Lung (tissue), 12 donors: ENCODE data around the gene ALAD. TPM values are rescaled to one million over a fixed set of nuclear protein-coding genes. Genes with fewer than 3 reads are reported as not detected.
A peak's percentile ranks its signal among the peaks of the same experiment; 100 is the strongest.

Source experiments
- ATAC-seq: fragments of 200-7000 bp; cut with Tn5 transposase; one replicate; pipeline ENCODE4 v1.9.1; 2020; ENCODE audit warnings: moderate number of reproducible peaks; ENCODE audit not compliant: insufficient read depth, low FRiP score
- DNase-seq, 3 donors: peaks; one replicate each; pipeline ENCODE4 v3.0.0-alpha.2; 2013 to 2017
- H3K27ac ChIP-seq, 2 donors: one replicate each; pipeline ENCODE4 v1.5.1; 2013; ENCODE audit warnings: mild to moderate bottlenecking in 2 of 2, moderate library complexity in 2 of 2, control low read depth in 1 of 2, inconsistent platforms in 1 of 2, low read depth in 1 of 2, low read length in 1 of 2
- H3K27me3 ChIP-seq, 3 donors: one replicate each; pipeline ENCODE4 v1.5.1; 2013; ENCODE audit warnings: low read length in 2 of 3; ENCODE audit not compliant: control insufficient read depth in 3 of 3, insufficient read depth in 3 of 3
- H3K36me3 ChIP-seq, 4 donors: one replicate each; pipeline ENCODE4 v1.5.1; 2013; ENCODE audit warnings: low read length in 4 of 4, mild to moderate bottlenecking in 1 of 4, moderate library complexity in 1 of 4; ENCODE audit not compliant: control insufficient read depth in 4 of 4, insufficient read depth in 4 of 4
- H3K4me1 ChIP-seq, 5 donors: one replicate each; pipeline ENCODE4 v1.5.1; 2013; ENCODE audit warnings: low read length in 5 of 5, mild to moderate bottlenecking in 2 of 5, moderate library complexity in 1 of 5; ENCODE audit not compliant: control insufficient read depth in 5 of 5, insufficient read depth in 5 of 5
- H3K4me3 ChIP-seq: one replicate; pipeline ENCODE4 v1.5.1; 2013; ENCODE audit warnings: mild to moderate bottlenecking, control low read depth, moderate library complexity
- H3K9ac ChIP-seq, 2 donors: one replicate each; pipeline ENCODE4 v1.5.1; 2013; ENCODE audit warnings: low read length in 2 of 2, control low read depth in 1 of 2; ENCODE audit not compliant: insufficient read depth in 1 of 2
- H3K9me3 ChIP-seq, 4 donors: one replicate each; pipeline ENCODE4 v1.5.1; 2013; ENCODE audit warnings: low read length in 3 of 4, mild to moderate bottlenecking in 1 of 4, moderate library complexity in 1 of 4; ENCODE audit not compliant: control insufficient read depth in 4 of 4, insufficient read depth in 3 of 4
- CTCF ChIP-seq: IDR thresholded peaks from 2 replicates; pipeline ENCODE4 v1.5.1; 2012; ENCODE audit warnings: mild to moderate bottlenecking; ENCODE audit errors: control extremely low read depth, extremely low read depth
- WGBS, 2 donors: extraction: QIAGEN DNeasy Blood & Tissue Kit; methylation state at CpG; one replicate each; pipeline ENCODE4 v1.1.7; 2013; 5-methylcytosine and 5-hydroxymethylcytosine counted together
- polyA plus RNA-seq, 2 donors: library from polyadenylated mRNA; stranded (reverse); fragments of 200-250 nt; gene quantifications; one replicate each; pipeline ENCODE4 v1.2.1, GENCODE V29; 2013
- total RNA-seq, 2 donors: library from RNA; depleted of rRNA in 1 of 2; stranded (reverse); fragments of >200 nt in 1 of 2; gene quantifications; one replicate each; pipeline ENCODE4 v1.2.1, GENCODE V29; 2014 to 2021
- donor health status: control.
- donor health status: control.
- donor health status: Bipolar disorder and iron deficiency.
- donor health status: healthy.
- donor health status: DM: yes; HTN: yes; CAD: no.

The ALAD gene
- total and polyA plus RNA-seq, 4 donors = 22.5 to 41.3 (median 28.6) TPM

DNA sequence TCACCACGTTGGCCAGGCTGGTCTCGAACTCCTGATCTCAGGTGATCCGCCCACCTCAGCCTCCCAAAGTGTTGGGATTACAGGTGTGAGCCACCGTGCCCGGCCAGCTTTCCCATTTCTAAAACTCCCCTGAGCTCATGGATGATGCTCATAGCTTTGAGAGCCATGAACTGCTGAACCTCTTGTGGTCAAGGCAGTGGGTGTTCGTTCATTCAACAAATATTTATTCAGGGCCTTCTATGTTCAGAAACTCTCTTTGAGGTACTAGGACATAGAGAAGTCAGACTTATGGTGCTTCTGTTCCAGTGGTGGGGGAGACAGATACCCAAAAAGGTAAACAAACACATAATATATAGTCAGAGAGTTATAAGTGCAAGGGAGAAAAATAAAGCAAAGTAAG, 49.1 kb downstream of the ALAD start:
- DNase-seq = no peak
- WGBS, 2 donors = 76 to 83% methylated on average over 6 of the region's 6 CpGs
- Histone ChIP-seq H3K36me3 (no peaks in the 10 kb centered on the region), H3K27ac (no peak overlapping the region), H3K4me3 (no peak overlapping the region), H3K4me1 (peaks cover 0 to 6% (median 2%) of the 10 kb centered on the region in 5 donors), H3K27me3 (peaks cover 0 to 44% (median 37%) of the 10 kb centered on the region in 3 donors), H3K9ac (no peak overlapping the region), H3K9me3 (no peaks in the 10 kb centered on the region)
- no peak for TF ChIP-seq CTCF
- ATAC-seq = no peak

DNA sequence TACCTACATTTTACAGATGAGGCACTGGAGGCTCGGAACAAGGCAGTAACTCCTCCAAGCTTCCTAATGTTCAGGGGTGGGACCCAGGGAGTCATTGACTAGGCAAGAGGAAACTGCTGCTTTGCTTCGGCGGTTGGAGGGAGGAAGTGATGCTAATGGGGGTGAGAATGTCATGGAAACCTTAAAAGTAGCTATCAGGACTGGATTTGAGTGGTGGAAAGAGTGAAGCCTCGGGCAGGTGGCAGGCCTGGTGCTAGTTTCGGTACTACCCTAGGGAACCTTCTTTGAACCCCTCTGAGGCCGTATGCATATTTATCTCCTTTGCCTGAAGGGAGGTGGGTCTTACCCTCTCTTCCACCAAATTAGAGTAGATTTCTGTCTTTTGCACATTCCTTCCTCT, 50.1 kb downstream of the ALAD start:
- no peak for DNase-seq
- Histone ChIP-seq H3K27me3 (peaks cover 0 to 41% (median 35%) of the 10 kb centered on the region in 3 donors), H3K4me3 (no peak overlapping the region), H3K27ac (no peak overlapping the region), H3K9ac (no peak overlapping the region), H3K36me3 (no peaks in the 10 kb centered on the region), H3K4me1 (peaks cover 0 to 6% (median 2%) of the 10 kb centered on the region in 5 donors), H3K9me3 (no peaks in the 10 kb centered on the region)
- no peak for ATAC-seq
- TF ChIP-seq CTCF = no peak
- 17 to 49% methylated on average over 6 of the region's 6 CpGs for WGBS, 2 donors

DNA sequence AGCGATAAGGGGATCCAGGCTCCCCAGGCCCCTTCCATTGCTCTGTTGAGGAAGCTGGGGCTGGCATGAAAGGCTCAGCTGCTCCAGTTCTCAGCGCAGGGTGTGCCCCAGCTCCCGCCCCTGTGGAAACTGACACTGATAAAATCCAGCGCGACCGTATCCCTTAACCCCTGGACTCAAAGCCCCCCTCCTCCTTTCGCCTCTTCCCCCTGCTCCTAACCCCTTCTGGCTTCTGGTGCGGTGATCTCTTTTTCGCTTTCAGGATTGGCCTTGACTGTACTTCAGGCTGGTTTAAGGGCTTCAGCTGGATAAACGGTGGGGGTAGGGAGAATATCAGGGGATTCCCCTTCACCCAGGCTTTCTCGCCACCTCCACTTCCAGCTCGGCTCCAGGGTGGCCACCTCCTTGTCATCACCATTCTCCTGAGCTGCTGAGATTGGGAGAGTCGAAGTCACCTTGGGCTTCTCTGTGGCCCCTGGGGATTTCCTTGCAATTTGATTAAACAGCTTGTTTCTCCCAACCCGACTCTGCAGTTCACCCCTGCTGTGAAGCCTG, 50.9 kb downstream of the ALAD start:
- no peak for DNase-seq
- Histone ChIP-seq H3K9me3 (no peaks in the 10 kb centered on the region), H3K4me1 (peaks cover 0 to 6% (median 2%) of the 10 kb centered on the region in 5 donors), H3K9ac (no peak overlapping the region), H3K27ac (no peak overlapping the region), H3K36me3 (no peaks in the 10 kb centered on the region), H3K4me3 (no peak overlapping the region), H3K27me3 (peaks cover 0 to 41% (median 35%) of the 10 kb centered on the region in 3 donors)
- TF ChIP-seq CTCF = no peak
- WGBS, 2 donors = 7 to 9% methylated on average over 14 of the region's 14 CpGs
- ATAC-seq = peak; percentile 34
